Anterior cingulate cortex (tissue), 58 donors: ENCODE data around the gene SFSWAP.
"Not testable (repeated sequence)": the region's sequence is repeated elsewhere in the genome, so short reads cannot be mapped to it uniquely, and the experiment has no call there.

Experiments
- DNase-seq, 58 donors: peaks; one replicate each; lab custom pipeline; 2025; lab: John Stamatoyannopoulos, UW

Gene SFSWAP

DNA sequence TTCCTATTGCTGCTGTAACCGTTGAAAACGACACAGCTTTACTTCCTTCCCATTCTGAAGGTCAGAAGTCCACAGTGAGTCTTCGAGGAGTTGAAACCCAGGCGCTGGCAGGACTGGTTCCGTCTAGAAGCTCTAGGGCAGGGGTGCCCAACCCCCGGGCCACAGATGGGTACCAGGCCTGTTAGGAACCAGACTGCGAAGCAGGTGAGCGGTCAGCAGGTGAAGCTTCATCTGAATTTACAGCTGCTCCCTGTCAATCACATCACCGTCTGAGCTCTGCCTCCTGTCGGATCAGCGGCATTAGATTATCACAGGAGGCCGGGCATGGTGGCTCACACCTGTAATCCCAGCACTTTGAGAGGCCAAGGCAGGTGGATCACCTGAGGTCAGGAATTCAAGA, 12.6 kb upstream of the SFSWAP start:
- DNase-seq = no peak

DNA sequence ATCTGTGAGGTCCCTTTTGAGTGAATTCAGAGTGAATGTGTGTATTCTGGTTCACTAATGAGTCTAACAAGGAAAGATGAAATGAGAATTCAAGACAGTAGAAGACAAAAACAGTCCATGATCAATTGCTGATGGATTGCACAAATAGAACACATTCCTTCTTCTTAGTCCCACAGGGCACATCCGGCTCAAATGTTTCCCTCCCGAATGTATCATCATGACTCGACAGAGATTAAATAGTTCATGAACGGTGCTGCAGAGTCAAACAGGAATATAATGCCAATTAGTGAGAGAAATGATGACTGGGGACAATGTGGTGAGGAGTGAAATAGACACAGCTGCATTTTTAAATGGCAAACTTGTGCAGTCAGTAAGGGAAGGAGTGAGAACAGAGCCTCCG, 11.5 kb upstream of the SFSWAP start:
- no peak for DNase-seq

DNA sequence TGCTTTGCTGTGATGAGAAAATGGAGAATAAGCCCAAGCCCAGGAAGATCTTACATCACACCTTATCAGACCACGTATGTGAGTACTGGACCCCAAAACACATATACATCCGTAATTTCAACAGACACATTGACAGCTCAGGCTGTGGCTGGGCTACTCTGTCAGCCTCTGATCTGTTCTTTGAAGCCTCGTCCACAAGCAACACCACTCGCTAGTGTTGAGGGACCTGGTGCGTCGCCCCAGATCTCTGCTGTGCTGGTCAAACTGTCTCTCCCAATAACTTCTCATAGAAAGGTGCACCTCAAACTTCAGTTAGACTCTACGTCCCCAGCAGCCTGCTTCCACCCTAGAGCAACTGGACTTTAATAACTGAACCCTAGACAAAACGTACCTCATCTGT, 10.6 kb upstream of the SFSWAP start:
- no peak for DNase-seq

DNA sequence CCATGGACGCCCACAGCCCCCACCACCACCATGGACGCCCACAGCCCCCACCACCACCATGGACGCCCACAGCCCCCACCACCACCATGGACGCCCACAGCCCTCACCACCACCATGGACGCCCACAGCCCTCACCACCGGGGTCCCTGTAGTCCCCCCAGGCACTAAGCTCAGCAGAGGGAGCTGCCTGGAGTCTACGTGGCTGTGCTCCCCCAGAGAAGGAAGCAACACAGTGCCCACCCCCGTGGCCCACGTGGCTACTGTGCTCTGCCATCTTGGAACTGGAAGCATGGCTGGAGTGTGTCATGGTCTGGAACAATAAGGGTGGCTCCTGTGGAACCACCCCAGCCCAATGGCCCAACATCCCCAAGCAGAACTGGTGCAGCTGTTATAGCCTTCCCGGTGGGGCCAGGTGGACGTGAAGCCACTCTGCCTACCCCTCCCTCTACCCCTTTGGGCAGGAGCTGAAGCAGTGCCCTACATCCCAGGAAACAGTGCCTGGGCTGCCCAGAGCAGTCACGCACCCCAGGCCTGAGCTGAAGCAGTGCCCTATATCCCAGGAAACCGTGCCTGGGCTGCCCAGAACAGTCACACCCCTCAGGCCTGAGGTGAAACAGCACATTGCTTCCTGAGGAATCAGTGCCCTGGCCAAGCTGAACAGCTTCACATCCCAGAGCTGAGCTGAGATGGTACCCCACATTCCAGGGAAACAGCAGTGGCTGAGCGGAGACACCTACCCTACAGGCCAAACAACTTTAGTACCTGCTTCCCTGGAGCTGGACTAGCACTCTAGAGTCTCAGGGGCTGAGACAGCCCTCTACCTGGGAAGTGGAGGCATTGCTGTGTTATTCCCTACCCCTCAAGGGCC, 9.0 kb upstream of the SFSWAP start:
- no peak for DNase-seq

DNA sequence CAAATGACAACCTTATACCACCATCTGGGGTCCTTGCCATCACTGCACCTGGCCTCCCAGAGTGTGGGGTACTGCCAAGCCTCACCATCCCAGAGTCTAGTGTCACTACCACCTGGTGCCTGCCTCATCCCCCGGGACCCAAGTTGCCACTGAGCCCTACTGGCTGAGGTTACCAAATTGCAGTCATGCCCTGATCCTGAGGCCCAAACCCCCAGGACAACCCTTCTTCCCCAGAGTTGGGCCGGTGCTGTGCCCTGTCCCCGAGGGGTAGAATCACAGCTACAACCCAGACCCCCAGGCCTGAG, 8.4 kb upstream of the SFSWAP start:
- no peak for DNase-seq

DNA sequence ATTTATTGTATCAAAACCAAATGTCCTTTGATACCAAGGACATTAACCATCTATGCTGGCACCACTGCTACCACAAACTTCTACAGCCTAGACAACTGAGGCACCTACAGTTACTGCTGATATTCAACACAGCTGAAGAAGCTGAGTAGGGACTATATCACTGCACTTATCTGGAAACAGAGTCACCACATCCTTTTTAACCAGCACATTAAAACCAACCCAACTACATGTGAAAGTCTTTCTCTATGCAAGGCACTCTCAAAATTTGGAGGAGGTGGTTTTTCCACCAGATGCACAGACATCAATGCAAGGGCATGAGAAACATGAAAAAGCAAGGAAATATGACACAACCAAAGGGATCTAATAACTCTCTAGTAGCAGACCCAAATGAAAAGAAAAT, 7.7 kb upstream of the SFSWAP start:
- DNase-seq = no peak

DNA sequence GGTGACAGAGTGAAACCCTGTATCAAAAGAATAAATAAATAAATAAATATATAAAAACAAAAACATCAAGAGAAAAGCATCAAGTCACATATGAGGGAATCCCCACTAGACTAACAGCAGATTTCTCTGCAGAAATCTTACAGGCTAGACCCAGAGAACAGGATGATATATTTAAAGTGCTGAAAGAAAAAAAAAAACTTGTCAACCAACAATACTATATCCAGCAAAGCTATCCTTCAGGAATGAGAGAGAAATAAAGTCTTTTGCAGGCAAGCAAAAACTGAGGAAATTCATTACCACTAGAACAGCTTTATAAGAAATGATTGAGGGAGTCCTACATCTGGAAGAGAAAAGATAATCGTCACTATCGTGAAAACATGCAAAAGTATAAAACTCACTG, 6.4 kb upstream of the SFSWAP start:
- DNase-seq = no peak

DNA sequence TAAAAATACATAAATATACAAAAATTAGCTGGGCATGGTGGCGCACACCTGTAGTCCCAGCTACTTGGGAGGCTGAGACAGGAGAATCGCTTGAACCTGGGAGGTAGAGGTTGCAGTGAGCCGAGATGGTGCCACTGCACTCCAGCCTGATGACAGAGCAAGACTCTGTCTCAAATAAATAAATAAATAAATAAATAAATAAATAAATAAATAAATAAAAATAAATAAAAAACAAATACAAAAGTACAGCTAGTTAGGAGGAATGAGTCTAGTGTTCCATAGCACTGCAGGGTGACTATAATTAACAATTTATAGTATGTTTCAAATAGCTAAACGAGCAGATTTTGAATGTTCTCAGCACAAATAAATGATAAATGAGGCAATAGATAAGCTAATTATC, 4.2 kb upstream of the SFSWAP start:
- not testable (repeated sequence) for DNase-seq

DNA sequence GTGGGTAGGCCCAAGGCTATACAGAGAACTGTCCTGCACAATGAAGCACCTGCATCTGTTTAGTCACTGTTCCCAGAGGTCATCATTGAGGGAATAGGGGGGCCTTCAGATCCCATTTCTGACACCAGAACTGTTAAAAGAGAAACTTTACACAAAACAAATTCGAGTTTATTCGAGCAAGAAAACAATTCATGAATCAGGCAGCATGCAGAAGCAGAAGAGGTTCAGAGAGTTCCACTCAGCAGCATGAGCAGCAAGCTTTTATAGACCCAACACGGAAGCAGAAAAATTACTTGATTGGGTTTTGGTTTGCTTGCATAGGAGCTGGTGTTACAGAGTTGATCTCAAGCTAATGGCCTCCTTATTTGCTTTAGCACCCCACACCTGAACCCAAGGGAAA, 1.7 kb upstream of the SFSWAP start:
- no peak for DNase-seq

DNA sequence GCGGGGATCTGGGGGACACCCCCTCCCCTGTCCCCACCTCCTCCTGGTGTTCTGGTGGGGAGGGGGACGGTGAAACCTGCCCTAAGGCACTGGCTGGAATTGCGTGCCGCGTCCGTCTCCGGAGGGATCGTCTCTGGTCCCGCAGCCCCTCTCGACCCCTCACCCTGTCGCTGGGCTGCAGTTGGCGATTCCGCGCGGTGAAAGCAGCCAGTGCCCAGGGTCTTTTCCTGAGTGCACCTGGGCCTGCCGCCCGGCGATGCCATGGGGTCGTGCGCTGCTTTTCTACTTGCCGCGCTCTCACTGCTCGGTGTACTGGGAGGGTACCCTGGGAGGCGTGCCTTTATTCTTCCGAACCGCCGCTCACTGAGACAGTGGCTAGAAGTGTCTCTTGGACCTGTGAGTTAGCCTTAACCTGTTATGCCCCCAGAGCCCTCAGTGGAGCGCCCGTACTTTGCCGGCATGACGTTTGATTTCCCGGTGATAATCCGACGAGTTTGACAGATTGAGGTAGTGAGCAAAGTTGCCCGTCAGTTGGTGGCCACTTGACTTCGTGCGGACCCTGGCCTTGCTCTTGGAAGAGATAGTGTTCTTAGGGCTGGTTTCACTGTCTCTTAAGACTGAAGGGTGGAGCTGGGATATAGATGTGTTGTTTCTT, 788 bp downstream of the SFSWAP start:
- DNase-seq = no peak

DNA sequence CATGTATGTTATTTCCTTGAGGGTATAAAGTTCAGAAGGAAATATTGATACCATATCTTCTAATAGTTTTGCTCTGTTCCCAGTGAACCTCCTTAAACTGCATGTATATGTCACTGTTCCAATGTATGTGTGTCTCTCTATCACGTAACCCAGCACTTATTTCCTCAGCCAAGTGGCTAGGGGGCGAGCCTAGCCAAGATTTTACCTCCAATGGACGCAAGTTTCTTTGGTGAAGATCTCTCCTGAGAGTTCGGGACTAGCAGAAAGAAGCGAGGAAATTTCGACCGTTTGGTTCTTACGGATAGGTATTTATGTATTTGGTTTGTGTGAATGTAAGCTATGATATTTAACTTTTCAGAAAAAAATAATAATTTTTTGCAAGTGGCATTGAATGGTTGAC, 2.5 kb downstream of the SFSWAP start:
- no peak for DNase-seq

DNA sequence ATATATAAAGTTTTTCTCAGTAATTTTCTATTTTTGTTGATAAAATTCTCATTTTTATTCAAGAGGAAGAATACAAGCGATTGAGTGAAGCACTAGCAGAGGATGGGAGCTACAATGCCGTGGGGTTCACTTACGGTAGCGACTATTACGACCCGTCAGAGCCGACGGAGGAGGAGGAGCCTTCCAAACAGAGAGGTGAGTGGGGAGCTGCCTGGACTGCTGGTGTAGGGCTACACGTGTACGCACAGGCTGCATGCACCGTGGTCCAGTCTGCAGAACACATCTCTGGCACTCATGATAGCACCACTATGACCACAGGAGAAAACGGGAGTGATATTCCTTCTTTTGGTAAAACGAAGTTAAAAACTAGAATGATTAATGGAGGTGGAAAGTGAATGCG, 3.9 kb downstream of the SFSWAP start:
- no peak for DNase-seq

DNA sequence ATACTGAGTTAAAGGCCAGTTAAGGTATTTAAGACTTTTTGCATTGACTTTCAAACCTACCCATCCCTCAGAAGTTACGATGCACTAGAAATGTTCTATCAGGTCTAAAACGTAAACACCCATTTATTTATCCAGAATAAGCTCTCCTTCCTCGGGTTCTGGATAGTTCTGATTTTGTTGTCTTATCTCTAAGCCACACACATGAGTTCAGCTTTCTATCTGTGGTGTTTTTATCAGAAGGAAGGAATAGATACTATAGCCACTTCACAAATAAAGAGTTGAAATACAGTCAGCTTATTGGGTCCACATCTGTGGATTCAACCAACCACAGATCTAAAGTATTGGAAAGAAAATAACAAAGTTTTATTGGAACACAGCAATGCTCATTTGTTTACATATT, 5.4 kb downstream of the SFSWAP start:
- DNase-seq = no peak

DNA sequence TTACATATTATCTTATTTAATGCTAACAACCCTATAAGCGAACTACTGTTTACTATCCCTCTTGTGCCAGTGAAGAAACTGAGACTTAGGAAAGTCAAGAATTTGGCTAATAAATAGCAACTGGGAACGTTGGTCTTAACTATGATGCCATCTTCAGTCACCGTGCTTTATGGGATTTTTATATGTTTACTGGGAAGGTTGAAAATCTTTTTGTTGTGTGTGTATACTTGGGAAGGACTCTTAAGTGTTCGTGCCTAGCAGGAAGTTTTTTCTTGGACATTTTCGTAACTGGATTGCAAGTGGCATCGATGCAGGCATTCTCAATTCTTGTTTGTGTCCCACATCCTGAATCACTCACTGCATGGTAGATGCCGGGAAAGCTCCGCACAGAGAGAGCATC, 9.4 kb downstream of the SFSWAP start:
- DNase-seq = no peak

DNA sequence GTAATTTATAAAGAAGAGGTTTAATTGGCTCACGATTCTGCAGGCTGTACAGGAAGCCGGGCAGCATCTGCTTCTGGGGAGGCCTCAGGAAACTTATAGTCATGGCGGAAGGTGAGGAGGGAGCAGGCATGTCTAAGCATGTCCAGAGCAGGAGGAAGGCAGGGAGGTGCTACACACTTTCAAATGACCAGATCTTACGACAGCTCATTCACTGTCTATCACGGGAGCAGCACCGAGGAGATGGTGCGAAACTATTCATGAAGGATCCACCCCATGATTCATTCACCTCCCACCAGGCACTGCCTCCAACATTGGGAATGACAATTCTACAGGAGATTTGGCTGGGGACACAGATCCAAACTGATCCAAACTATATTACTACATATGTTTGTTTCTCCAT, 10.0 kb downstream of the SFSWAP start:
- peak in 4 of 58 donors; percentile 8 to 46 (median 14) for DNase-seq

DNA sequence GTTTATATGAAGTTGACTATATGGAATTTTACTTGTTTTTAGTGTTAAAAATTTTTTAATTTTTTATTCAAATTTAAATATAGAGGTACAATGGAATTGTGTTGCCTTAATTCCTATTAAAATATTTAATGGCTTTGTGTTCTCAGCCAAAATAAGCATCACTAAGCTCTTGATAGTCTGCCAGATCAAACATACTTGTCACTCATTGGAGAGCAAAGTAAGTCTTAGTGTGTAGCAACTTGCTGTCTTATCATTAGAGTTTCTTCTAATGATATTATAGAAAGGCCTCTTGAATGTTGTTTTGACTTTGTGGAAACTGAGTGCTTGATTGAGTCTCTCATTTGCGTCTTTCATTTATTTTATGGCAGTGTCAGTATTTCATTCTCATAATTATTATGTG, 10.7 kb downstream of the SFSWAP start:
- no peak for DNase-seq

DNA sequence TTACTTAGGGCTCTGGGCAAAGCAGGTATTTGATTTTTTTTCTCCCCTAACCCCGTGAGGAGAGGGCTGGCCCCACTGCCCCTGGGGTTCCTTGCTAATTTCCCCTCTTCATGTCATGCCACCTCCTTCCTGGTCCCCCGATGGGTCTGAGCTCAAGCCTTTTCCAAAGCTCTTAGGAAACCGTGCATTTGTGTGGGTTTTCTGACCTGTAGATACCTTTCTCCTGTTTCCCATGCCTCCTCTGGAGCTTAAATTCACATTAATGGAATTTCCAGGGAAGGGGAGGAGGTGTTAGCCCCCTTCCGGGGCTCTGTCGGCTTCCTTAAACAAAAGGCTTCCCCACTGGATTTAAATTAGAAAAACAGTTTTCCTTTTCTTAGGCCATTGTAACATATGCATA, 12.6 kb downstream of the SFSWAP start:
- no peak for DNase-seq

DNA sequence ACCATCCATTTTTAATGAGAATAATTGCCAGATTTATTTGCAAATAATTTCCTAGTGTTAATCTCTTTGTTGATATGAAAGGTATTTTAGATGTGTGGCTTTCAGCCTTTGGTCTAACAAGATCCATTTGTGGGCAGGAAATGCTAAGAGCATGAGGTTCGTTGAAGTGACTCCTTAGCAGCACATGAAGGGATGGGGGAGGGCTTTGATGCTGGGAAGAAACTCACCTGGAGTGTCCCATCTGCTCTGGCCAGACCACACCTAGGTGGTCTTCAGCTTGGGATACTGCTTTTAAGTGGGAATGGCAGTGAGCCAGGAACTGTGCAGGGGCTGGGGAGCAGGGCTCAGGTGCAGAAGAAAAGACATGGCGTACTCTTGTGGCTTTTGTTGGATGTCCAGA, 13.6 kb downstream of the SFSWAP start:
- DNase-seq = no peak

DNA sequence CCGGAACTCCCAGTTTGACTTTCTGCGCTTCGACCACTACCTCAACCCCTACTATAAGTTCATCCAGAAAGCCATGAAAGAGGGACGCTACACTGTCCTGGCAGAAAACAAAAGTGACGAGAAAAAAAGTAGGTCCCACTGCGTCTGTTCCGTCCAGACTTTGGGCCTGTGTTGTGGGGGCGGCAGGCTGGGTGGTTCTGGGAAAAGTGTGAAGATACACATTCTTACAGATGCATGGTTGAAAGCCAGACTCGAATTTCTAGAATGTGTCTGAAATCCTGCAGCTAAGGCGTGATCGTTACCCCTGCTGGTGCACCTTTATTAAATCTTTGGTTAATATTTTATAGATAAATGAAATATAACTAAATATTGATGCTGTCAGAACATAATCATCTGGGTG, 14.6 kb downstream of the SFSWAP start:
- no peak for DNase-seq

DNA sequence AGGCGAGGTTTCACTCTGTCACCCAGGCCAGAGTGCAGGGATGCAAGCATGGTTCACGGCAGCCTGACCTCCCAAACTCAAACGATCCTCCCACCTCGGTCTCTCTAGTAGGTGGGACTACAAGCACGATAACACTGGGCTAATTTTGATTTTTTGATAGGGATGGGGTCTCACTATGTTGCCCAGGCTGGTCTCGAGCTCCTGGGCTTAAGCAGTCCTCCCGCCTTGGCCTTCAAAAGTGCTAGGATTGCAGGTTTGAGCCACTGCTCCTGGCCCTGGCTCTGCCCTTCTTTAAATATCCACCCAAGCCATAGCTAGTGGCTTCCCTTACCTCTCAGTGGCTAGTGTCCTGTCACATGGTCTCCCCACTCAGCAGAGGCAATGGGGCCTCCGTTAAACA, 17.8 kb downstream of the SFSWAP start:
- no peak for DNase-seq

DNA sequence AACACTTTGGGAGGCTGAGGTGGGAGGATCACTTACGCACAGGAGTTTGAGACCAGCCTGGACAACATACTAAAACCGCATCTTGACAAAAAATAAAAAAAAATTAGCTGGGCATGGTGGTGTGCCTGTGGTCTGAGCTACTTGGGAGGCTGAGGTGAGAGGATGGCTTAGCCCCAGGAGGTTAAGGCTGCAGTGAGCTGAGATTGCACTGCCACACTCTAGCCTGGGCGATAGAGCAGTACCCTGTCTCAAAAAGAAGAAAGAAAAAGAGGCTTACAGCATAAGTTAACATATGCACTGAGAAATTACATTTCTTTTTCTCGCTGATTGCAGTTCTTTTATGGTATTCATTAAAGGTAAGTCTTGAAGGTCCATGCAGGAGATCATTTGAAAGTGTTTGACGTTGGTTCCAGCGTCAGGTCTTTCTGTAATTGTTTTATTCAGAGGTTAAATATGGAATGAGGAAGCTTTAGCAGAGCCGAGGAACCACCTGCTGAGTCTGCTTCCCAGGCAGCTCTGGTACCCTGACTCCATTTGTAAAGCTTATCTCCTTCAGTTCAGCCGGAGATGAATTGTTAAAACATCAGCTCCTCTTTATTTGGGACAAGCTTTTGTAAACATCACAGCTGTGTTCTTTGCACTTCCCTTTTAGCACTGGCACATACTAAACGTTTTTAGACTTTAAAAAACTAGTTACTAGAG, 18.5 kb downstream of the SFSWAP start:
- no peak for DNase-seq
